K562 (cell line): ENCODE data around the gene KCNK1. TPM values are rescaled to one million over a fixed set of nuclear protein-coding genes. Genes with fewer than 3 reads are reported as not detected.
A peak's percentile ranks its signal among the peaks of the same experiment; 100 is the strongest.

ENCODE experiments used
- BRF1 ChIP-seq: IDR thresholded peaks from 3 replicates; pipeline ENCODE4 v1.6.1; 2011; ENCODE audit warnings: borderline replicate concordance, mild to moderate bottlenecking; ENCODE audit not compliant: insufficient read length; ENCODE audit errors: extremely low read depth
- BRF2 ChIP-seq: IDR thresholded peaks from 3 replicates; pipeline ENCODE4 v1.6.1; 2011; ENCODE audit warnings: borderline replicate concordance, mild to moderate bottlenecking; ENCODE audit not compliant: insufficient read length, insufficient read depth
- CC2D1A ChIP-seq: fragments of 450-650 bp; IDR thresholded peaks from 2 replicates; pipeline ENCODE4 v1.6.1; 2017; ENCODE audit warnings: mild to moderate bottlenecking
- EHMT2 ChIP-seq: fragments of 450-650 bp; IDR thresholded peaks from 2 replicates; pipeline ENCODE4 v1.6.1; 2018; ENCODE audit warnings: antibody characterized with exemption
- FOXK2 ChIP-seq, 2 experiments: fragments of 450-650 bp; IDR thresholded peaks in 1 of 2; conservative IDR thresholded peaks in 1 of 2; 2 replicates each; pipeline ENCODE4 v1.6.1; 2016; ENCODE audit warnings: low read depth in 2 of 2, mild to moderate bottlenecking in 1 of 2
- FOXP1 ChIP-seq: sonication (generic); formaldehyde crosslinking; IDR thresholded peaks from 2 replicates; pipeline ENCODE4 v1.8.0; 2022; ENCODE audit warnings: mild to moderate bottlenecking, missing genetic modification reagents
- GATA2 ChIP-seq: sonication (generic); formaldehyde crosslinking; IDR thresholded peaks from 2 replicates; pipeline ENCODE4 v1.4.0; 2020; ENCODE audit warnings: mild to moderate bottlenecking, missing genetic modification reagents
- KDM4B ChIP-seq, 2 experiments: fragments of 450-650 bp in 1 of 2; sonication (generic) in 1 of 2; IDR thresholded peaks; 2 replicates each; pipeline ENCODE4 v1.6.1; 2016 to 2017; ENCODE audit warnings: borderline replicate concordance in 2 of 2, antibody characterized with exemption in 1 of 2, low read depth in 1 of 2, mild to moderate bottlenecking in 1 of 2
- L3MBTL2 ChIP-seq: fragments of 450-650 bp; IDR thresholded peaks from 2 replicates; pipeline ENCODE4 v1.6.1; 2016; ENCODE audit warnings: mild to moderate bottlenecking, moderate library complexity
- MAFF ChIP-seq: IDR thresholded peaks from 2 replicates; pipeline ENCODE4 v1.6.1; 2012; ENCODE audit warnings: low read length, improper control_type of control experiment
- RBBP5 ChIP-seq: fragments of 200-600 bp; sonication (generic); IDR thresholded peaks from 2 replicates; pipeline ENCODE4 v1.6.1; 2012; ENCODE audit warnings: borderline replicate concordance, mild to moderate bottlenecking, low read length, control low read depth, inconsistent platforms; ENCODE audit not compliant: insufficient read depth, poor library complexity, severe bottlenecking
- TRIM25 ChIP-seq: fragments of 450-650 bp; IDR thresholded peaks from 2 replicates; pipeline ENCODE4 v1.7.0; 2016; ENCODE audit warnings: borderline replicate concordance
- VEZF1 ChIP-seq: fragments of 200-800 bp; sonication (Bioruptor generic); IDR thresholded peaks from 2 replicates; pipeline ENCODE4 v1.6.1; 2017; ENCODE audit warnings: missing genetic modification characterization, missing compliant biosample characterization
- YBX1 ChIP-seq: fragments of 450-650 bp; IDR thresholded peaks from 2 replicates; pipeline ENCODE4 v1.7.1; 2016; ENCODE audit warnings: mild to moderate bottlenecking
- ZNF592 ChIP-seq: fragments of 450-650 bp; IDR thresholded peaks from 2 replicates; pipeline ENCODE4 v1.6.1; 2017; ENCODE audit warnings: antibody characterized with exemption, mild to moderate bottlenecking
- ZNF764 ChIP-seq: fragments of 250-450 bp; sonication (Bioruptor Pico); IDR thresholded peaks from 2 replicates; pipeline ENCODE4 v1.4.0; 2020; ENCODE audit warnings: low read depth, mild to moderate bottlenecking, moderate library complexity
- polyA plus RNA-seq, 8 experiments: library from polyadenylated mRNA; depleted of rRNA in 4 of 8; stranded (reverse) in 5 of 8; unstranded in 3 of 8; fragments of >200 nt; fragmentation: Nextera tagmentation in 2 of 8; fragmentation: Illumina TruSeq in 1 of 8; extraction: Ambion mirVana in 2 of 8; extraction: Trizol in 1 of 8; gene quantifications; 2 replicates each; pipeline versions ENCODE4 v1.2.1 to v1.2.3, GENCODE V29; 2011 to 2014; ENCODE audit warnings: inconsistent platforms in 1 of 8, missing spikeins in 1 of 8
- total RNA-seq, 7 experiments: library from RNA; depleted of rRNA in 6 of 7; stranded (reverse); fragments of >200 nt in 6 of 7; fragmentation: Illumina TruSeq in 2 of 7; extraction: Trizol in 2 of 7; gene quantifications; 2 replicates each; pipeline versions ENCODE4 v1.2.1 to v1.2.3, GENCODE V29; 2011 to 2021; ENCODE audit warnings: low replicate concordance in 1 of 7

Gene KCNK1
- total and polyA plus RNA-seq, 9 of the 15 experiments (the other 6 are each of a cell fraction or from before 2014, with no cell fraction given), result 3.1 to 22.7 (median 6.0) TPM

- TF ChIP-seq VEZF1, result peak; percentile 99
- TF ChIP-seq KDM4B (IDR thresholded peaks at IDR 0.05; ENCODE audit: borderline replicate concordance in 2 of 2, low read depth in 1 of 2), result no peak
- peak; percentile 92 for TF ChIP-seq ZNF764 (CRISPR knock-in tag)
- TF ChIP-seq BRF1, result no peak
- TF ChIP-seq GATA2 (CRISPR knock-in tag), result peak; percentile 92
- TF ChIP-seq ZNF592, result peak; percentile 100
- no peak for TF ChIP-seq RBBP5
- no peak for TF ChIP-seq MAFF
- TF ChIP-seq L3MBTL2, result peak; percentile 45
- TF ChIP-seq TRIM25, result peak; percentile 31; the same call in 1 of the 2 replicates
- no peak for TF ChIP-seq FOXP1
- peak; percentile 97; the same call in 1 of the 2 replicates for TF ChIP-seq CC2D1A
- no peak for TF ChIP-seq BRF2
- peak; percentile 41; the same call in 1 of the 2 replicates for TF ChIP-seq EHMT2
- no peak for TF ChIP-seq YBX1
- peak in 1 of 2 experiments; percentile 51; a peak in 2 of 4 replicates for TF ChIP-seq FOXK2 (conservative IDR thresholded peaks at IDR 0.05 in 1 of 2, IDR thresholded peaks at IDR 0.05 in 1 of 2; ENCODE audit: low read depth in 2 of 2)
Measured at GRCh38 chr1:233665575-233666270, 51.8 kb downstream of the KCNK1 start (continued).
